HG03378 (cell line): ENCODE measurements around the gene SH3RF1.
"Not testable (repeated sequence)": the region's sequence is repeated elsewhere in the genome, so short reads cannot be mapped to it uniquely, and the experiment has no call there.

Experiments used
- ATAC-seq: cut with Tn5 transposase; IDR thresholded peaks from one replicate; pipeline ENCODE4 v1.9.1; 2021; ENCODE audit warnings: mild to moderate bottlenecking, moderate library complexity; ENCODE audit not compliant: unreplicated experiment

The SH3RF1 gene

GRCh38 chr4:169202145-169202699 lies 68.5 kb downstream of the SH3RF1 start:
- peak; percentile 71 for ATAC-seq

GRCh38 chr4:169201222-169202144 lies 69.3 kb downstream of the SH3RF1 start:
- peak; percentile 18 for ATAC-seq

- no peak for ATAC-seq
These were observed 70.3 kb downstream of the SH3RF1 start for GRCh38 chr4:169200361-169201030.

GRCh38 chr4:169199184-169199583 lies 71.6 kb downstream of the SH3RF1 start:
- ATAC-seq, result no peak

- no peak for ATAC-seq
These were observed 72.6 kb downstream of the SH3RF1 start for GRCh38 chr4:169198167-169198566.

- not testable (repeated sequence) for ATAC-seq
These were observed 73.5 kb downstream of the SH3RF1 start for GRCh38 chr4:169197206-169197605.

- ATAC-seq, result no peak
These were observed 75.7 kb downstream of the SH3RF1 start for GRCh38 chr4:169195032-169195431.

- ATAC-seq, result not testable (repeated sequence)
These were observed 80.8 kb downstream of the SH3RF1 start for GRCh38 chr4:169189968-169190367.

GRCh38 chr4:169189372-169189771 lies 81.4 kb downstream of the SH3RF1 start:
- ATAC-seq, result peak; percentile 86

GRCh38 chr4:169188204-169188603 lies 82.6 kb downstream of the SH3RF1 start:
- no peak for ATAC-seq

GRCh38 chr4:169185133-169185956 lies 85.4 kb downstream of the SH3RF1 start:
- ATAC-seq, result no peak

- no peak for ATAC-seq
These were observed 86.1 kb downstream of the SH3RF1 start for GRCh38 chr4:169184686-169185085.

- ATAC-seq, result no peak
These were observed 86.5 kb downstream of the SH3RF1 start for GRCh38 chr4:169184236-169184635.

- no peak for ATAC-seq
These were observed 87.2 kb downstream of the SH3RF1 start for GRCh38 chr4:169183581-169183980.

- ATAC-seq, result no peak
These were observed 90.9 kb downstream of the SH3RF1 start for GRCh38 chr4:169179609-169180521.

GRCh38 chr4:169178092-169178491 lies 92.7 kb downstream of the SH3RF1 start:
- not testable (repeated sequence) for ATAC-seq

- ATAC-seq, result no peak
These were observed 95.3 kb downstream of the SH3RF1 start for GRCh38 chr4:169175476-169175875.

- ATAC-seq, result no peak
These were observed 95.7 kb downstream of the SH3RF1 start for GRCh38 chr4:169175035-169175434.

GRCh38 chr4:169174247-169174646 lies 96.5 kb downstream of the SH3RF1 start:
- ATAC-seq, result no peak
